ENCODE results near the gene CRTAP.

GRCh38 chr3:33113772-33114621 is at the start of gene CRTAP:
- TF ChIP-seq EZH2phosphoT487 (IDR thresholded peaks at IDR 0.05) (no peak), CTCF (IDR thresholded peaks at IDR 0.05) (no peak)

Measured in neural progenitor cell (in vitro differentiated cells).